Psoas muscle (tissue), 8 donors: Measurements from ENCODE around the gene PRKN. TPM values are rescaled to one million over a fixed set of nuclear protein-coding genes. Genes with fewer than 3 reads are reported as not detected.
"Not testable (repeated sequence)": the region's sequence is repeated elsewhere in the genome, so short reads cannot be mapped to it uniquely, and the experiment has no call there.

Experiments
- ATAC-seq, 4 donors: fragments of 200-7000 bp; cut with Tn5 transposase; one replicate each; pipeline ENCODE4 v1.9.1; 2020; ENCODE audit warnings: moderate library complexity in 3 of 4, mild to moderate bottlenecking in 2 of 4
- DNase-seq, 2 donors: peaks; one replicate each; pipeline ENCODE4 v3.0.0-alpha.2; 2020
- H3K27ac ChIP-seq: fragments of 200-600 bp; one replicate; pipeline ENCODE4 v1.8.0; 2022
- H3K27me3 ChIP-seq, 3 donors: fragments of 200-600 bp in 1 of 3; one replicate each; pipeline versions ENCODE4 v1.6.1 to v1.8.0; 2013 to 2022; ENCODE audit warnings: low read length in 2 of 3, mild to moderate bottlenecking in 2 of 3, moderate library complexity in 1 of 3; ENCODE audit not compliant: insufficient read depth in 3 of 3
- H3K36me3 ChIP-seq, 2 donors: fragments of 200-600 bp in 1 of 2; one replicate each; pipeline versions ENCODE4 v1.6.1 to v1.8.0; 2013 to 2022; ENCODE audit warnings: low read depth in 1 of 2, mild to moderate bottlenecking in 1 of 2, moderate library complexity in 1 of 2; ENCODE audit not compliant: insufficient read depth in 1 of 2
- H3K4me1 ChIP-seq: fragments of 200-600 bp; one replicate; pipeline ENCODE4 v1.8.0; 2022
- H3K4me3 ChIP-seq: fragments of 200-600 bp; one replicate; pipeline ENCODE4 v1.8.0; 2022; ENCODE audit warnings: mild to moderate bottlenecking
- H3K9me3 ChIP-seq: fragments of 200-600 bp; one replicate; pipeline ENCODE4 v1.8.0; 2022
- WGBS, 3 donors: extraction: QIAGEN DNeasy Blood & Tissue Kit; methylation state at CpG; one replicate each; pipeline versions ENCODE4 v1.1.6 to v1.1.7; 2013; 5-methylcytosine and 5-hydroxymethylcytosine counted together
- intact Hi-C, 2 donors: fragments of 100-400 bp; cut with DNase I; formaldehyde crosslinking; loops; one replicate each; pipeline versions ENCODE4 v1.11.0 to v1.14.2; 2022
- polyA plus RNA-seq, 3 donors: library from polyadenylated mRNA; stranded (reverse); fragments of 200-250 nt; gene quantifications; one replicate each; pipeline ENCODE4 v1.2.3, GENCODE V29; 2013
- total RNA-seq, 4 donors: library from RNA; stranded (reverse); fragmentation: NEBNext Ultra II Directional in 2 of 4; extraction: Animal tissue kit (Norgen Biotek cat#: 25700) in 2 of 4; gene quantifications; one replicate each; pipeline versions ENCODE4 v1.2.1 to v1.2.4, GENCODE V29; 2021 to 2023
- TF ChIP-seq, protein P1 (sequence below): fragments of 200-600 bp; IDR thresholded peaks from one replicate; pipeline ENCODE4 v1.8.0; 2022; ENCODE audit warnings: antibody characterized with exemption
- donor health status: healthy with polysubstance abuse.
- donor health status: DM: no; HTN: no; CAD: no; lungs with moderate emphysema.
- donor health status: Bipolar disorder and iron deficiency.
- donor health status: healthy.
- donor health status: DM: yes; HTN: yes; CAD: no.
- donor health status: DM: no; HTN: no; CAD: no.
- donor health status: DM: no; HTN: no; CAD: no.
- donor health status: DM: yes; HTN: yes; CAD: no.

Gene PRKN
- total and polyA plus RNA-seq, 7 donors: 1.5 to 19.5 (median 11.7) TPM

DNA sequence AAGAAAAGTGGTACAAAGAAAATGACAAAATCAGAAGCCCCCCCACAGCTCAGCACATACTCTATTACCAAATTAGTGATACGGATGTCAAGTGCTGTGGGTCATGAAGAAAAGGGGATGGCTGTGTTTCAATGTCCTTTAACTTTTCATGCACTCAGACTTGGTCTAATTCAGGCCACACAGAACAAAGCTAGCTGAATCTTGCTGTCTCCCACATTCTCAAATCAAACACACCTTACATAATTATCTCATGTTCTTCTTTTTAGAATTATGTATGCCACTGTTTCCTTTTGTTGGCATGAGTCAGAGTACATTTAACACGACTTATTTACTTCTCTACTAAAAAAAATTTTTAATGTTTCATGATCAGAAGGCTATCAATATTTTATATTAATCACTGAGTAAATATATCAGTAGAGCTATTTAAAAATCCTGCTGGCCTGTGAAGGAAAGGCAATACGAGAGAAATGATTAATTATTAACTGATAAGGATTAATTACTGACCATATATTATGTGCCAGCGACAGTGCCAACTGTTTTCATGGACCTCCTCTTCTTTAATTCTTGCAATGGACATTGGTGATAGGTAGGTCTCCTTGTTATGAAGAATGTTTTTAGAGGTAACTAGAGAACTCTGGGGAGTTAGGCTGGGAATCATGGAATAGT, 857.2 kb downstream of the PRKN start:
- intact Hi-C loops: no loop called here
- Histone ChIP-seq H3K9me3 (no peaks in the 10 kb centered on the region), H3K27me3 (no peaks in the 10 kb centered on the region), H3K36me3 (no peaks in the 10 kb centered on the region), H3K4me1 (no peaks in the 10 kb centered on the region), H3K27ac (no peak overlapping the region), H3K4me3 (no peak overlapping the region)
- TF ChIP-seq, protein P1, sequence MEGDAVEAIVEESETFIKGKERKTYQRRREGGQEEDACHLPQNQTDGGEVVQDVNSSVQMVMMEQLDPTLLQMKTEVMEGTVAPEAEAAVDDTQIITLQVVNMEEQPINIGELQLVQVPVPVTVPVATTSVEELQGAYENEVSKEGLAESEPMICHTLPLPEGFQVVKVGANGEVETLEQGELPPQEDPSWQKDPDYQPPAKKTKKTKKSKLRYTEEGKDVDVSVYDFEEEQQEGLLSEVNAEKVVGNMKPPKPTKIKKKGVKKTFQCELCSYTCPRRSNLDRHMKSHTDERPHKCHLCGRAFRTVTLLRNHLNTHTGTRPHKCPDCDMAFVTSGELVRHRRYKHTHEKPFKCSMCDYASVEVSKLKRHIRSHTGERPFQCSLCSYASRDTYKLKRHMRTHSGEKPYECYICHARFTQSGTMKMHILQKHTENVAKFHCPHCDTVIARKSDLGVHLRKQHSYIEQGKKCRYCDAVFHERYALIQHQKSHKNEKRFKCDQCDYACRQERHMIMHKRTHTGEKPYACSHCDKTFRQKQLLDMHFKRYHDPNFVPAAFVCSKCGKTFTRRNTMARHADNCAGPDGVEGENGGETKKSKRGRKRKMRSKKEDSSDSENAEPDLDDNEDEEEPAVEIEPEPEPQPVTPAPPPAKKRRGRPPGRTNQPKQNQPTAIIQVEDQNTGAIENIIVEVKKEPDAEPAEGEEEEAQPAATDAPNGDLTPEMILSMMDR: no peak
- WGBS, 3 donors: 86 to 91% (median 88%) methylated on average over 4 of the region's 4 CpGs
- ATAC-seq: no peak
- DNase-seq: no peak

DNA sequence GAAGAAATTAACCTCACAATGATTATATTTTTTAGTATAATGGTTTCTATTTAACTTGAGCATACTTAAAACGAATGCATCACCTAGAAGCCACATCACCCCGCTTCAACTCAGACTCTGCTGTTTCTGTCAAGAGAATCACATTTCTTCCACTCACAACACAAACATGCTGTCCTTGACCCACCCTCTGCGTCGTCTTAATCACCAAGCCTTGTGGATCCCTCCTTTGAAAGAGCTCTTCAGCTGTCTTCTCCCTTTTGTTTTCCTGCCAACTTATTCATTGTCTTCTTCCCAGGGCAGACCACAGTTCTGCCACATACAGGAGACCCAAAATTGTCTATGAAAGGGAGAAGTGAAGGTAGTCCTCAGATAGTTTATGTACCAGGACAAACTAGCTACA, 858.1 kb downstream of the PRKN start:
- H3K9me3 ChIP-seq: no peaks in the 10 kb centered on the region
- H3K36me3 ChIP-seq: no peaks in the 10 kb centered on the region
- intact Hi-C loops: no loop called here
- no peaks in the 10 kb centered on the region for H3K4me1 ChIP-seq
- H3K27ac ChIP-seq: no peak overlapping the region
- TF ChIP-seq, protein P1: no peak
- H3K27me3 ChIP-seq: no peaks in the 10 kb centered on the region
- H3K4me3 ChIP-seq: no peak overlapping the region
- no peak for ATAC-seq
- WGBS, 3 donors: 69 to 81% (median 72%) methylated on average over 4 of the region's 4 CpGs
- DNase-seq: no peak

DNA sequence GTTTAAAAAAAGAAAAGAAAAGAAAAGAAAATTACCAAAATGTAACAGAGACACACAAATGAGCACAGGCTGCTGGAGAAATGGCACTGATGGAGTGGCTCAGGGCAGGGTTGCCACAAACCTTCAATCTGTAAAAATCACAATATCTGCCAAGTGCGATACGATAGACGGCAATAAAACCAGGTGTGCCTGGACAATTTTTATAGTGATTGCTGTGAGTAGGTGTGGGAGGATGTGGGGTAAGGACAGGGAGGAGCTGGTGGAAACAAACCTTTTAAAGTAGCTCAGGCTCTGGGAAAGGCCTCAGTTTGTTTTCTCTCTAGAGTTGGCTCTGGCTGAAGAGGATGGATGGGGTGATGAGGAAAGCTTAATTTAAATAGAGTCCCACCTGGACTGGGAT, 861.0 kb downstream of the PRKN start:
- Histone ChIP-seq H3K4me1 (no peaks in the 10 kb centered on the region), H3K36me3 (no peaks in the 10 kb centered on the region), H3K9me3 (no peaks in the 10 kb centered on the region), H3K27ac (no peak overlapping the region), H3K4me3 (no peak overlapping the region), H3K27me3 (no peaks in the 10 kb centered on the region)
- no peak for DNase-seq
- no peak for ATAC-seq
- WGBS, 3 donors: 82 to 98% (median 96%) methylated on average over 3 of the region's 3 CpGs
- intact Hi-C loops: no loop called here
- TF ChIP-seq, protein P1: no peak

DNA sequence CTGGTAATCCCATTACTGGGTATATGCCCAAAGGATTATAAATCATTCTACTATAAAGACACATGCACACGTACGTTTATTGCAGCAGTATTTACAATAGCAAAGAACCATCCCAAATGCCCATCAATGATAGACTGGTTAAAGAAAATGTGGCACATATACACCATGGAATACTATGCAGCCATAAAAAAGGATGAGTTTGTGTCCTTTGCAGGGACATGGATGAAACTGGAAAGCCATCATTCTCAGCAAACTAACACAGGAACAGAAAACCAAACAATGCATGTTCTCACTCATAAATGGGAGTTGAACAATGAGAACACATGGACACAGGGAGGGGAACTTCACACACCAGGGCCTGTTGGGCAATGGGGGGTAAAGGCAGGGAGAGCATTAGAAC, 866.5 kb downstream of the PRKN start:
- H3K27me3 ChIP-seq, H3K27ac ChIP-seq, H3K4me1 ChIP-seq, ATAC-seq, H3K4me3 ChIP-seq, H3K36me3 ChIP-seq, DNase-seq, H3K9me3 ChIP-seq, intact Hi-C loops: not testable (repeated sequence)
- 48 to 94% (median 89%) methylated on average over 2 of the region's 2 CpGs for WGBS, 3 donors

DNA sequence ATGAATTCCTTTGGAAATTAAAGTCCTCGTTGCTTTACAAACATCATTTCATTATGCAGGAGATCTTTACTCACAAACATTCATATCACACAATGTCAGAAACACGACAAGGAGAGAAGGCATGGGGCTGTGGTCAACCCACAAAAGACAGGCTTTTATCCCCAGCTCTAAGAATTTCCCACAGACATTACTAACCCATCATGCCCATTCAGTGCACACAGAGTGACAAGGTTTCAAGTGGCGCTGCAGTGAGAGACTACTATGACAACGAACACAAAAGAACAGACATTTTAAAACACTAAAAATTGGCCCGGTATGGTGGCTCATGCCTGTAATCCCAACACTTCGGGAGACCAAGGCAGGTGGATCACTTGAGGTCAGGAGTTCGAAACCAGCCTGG, 873.9 kb downstream of the PRKN start:
- H3K36me3 ChIP-seq: no peaks in the 10 kb centered on the region
- H3K27ac ChIP-seq: no peak overlapping the region
- no peaks in the 10 kb centered on the region for H3K27me3 ChIP-seq
- TF ChIP-seq, protein P1: no peak
- no peaks in the 10 kb centered on the region for H3K4me1 ChIP-seq
- 81 to 84% (median 84%) methylated on average over 7 of the region's 7 CpGs for WGBS, 3 donors
- no peak overlapping the region for H3K4me3 ChIP-seq
- intact Hi-C loops: no loop called here
- no peak for DNase-seq
- no peaks in the 10 kb centered on the region for H3K9me3 ChIP-seq
- no peak for ATAC-seq

DNA sequence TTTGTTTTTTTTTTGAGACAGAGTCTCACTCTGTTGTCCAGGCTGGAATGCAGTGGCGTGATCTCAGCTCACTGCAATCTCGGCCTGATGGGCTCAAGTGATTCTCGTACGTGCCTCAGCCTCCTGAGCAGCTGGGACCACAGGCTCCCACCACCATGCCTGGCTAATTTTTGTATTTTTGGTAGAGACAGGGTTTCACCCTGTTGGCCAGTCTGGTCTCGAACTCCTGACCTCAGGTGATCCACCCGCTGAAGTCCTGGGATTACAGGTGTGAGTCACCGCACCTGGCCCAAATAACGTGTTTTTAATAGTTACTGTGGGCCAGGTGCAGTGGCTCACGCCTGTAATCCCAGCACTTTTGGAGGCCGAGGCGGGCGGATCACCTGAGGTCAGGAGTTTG, 876.1 kb downstream of the PRKN start:
- 94 to 97% (median 95%) methylated on average over 12 of the region's 12 CpGs for WGBS, 3 donors
- H3K27me3 ChIP-seq, intact Hi-C loops: not testable (repeated sequence)

More for the DNA sequence above, 876.1 kb downstream of the PRKN start:
- H3K4me3 ChIP-seq, H3K27ac ChIP-seq, ATAC-seq, H3K9me3 ChIP-seq, H3K4me1 ChIP-seq, DNase-seq, H3K36me3 ChIP-seq: not testable (repeated sequence)
